HepG2 (cell line): ENCODE measurements around the gene PTH1R. TPM values are rescaled to one million over a fixed set of nuclear protein-coding genes. Genes with fewer than 3 reads are reported as not detected.

ENCODE experiments used
- CENPBD1 ChIP-seq: sonication (generic); formaldehyde crosslinking; IDR thresholded peaks from 2 replicates; pipeline ENCODE4 v1.8.0; 2022; ENCODE audit warnings: missing genetic modification reagents, low read depth, mild to moderate bottlenecking, borderline replicate concordance
- CHD4 ChIP-seq: fragments of 200-600 bp; sonication (generic); IDR thresholded peaks from 2 replicates; pipeline ENCODE4 v1.7.0; 2017; ENCODE audit warnings: mild to moderate bottlenecking, low read length, borderline replicate concordance
- FOXP4 ChIP-seq: sonication (generic); formaldehyde crosslinking; IDR thresholded peaks from 2 replicates; pipeline ENCODE4 v1.4.0; 2020; ENCODE audit warnings: missing genetic modification reagents
- GFI1 ChIP-seq: sonication (generic); formaldehyde crosslinking; IDR thresholded peaks from 2 replicates; pipeline ENCODE4 v1.5.0; 2020; ENCODE audit warnings: missing genetic modification reagents, mild to moderate bottlenecking, borderline replicate concordance
- GLI4 ChIP-seq: sonication (generic); formaldehyde crosslinking; IDR thresholded peaks from 2 replicates; pipeline ENCODE4 v1.5.1; 2020; ENCODE audit warnings: missing genetic modification reagents, mild to moderate bottlenecking, moderate library complexity, borderline replicate concordance
- GLMP ChIP-seq: sonication (generic); formaldehyde crosslinking; IDR thresholded peaks from 2 replicates; pipeline ENCODE4 v1.9.0; 2021; ENCODE audit warnings: missing genetic modification reagents, mild to moderate bottlenecking, borderline replicate concordance
- HMGXB4 ChIP-seq, 2 experiments: sonication (generic) in 1 of 2; formaldehyde crosslinking in 1 of 2; IDR thresholded peaks; 2 replicates each; pipeline versions ENCODE4 v1.4.0 to v1.6.1; 2018 to 2020; ENCODE audit warnings: missing genetic modification reagents in 2 of 2, borderline replicate concordance in 1 of 2, low read depth in 1 of 2, mild to moderate bottlenecking in 1 of 2, missing biosample characterization in 1 of 2
- JUN ChIP-seq: sonication (generic); formaldehyde crosslinking; IDR thresholded peaks from 2 replicates; pipeline ENCODE4 v1.4.0; 2020; ENCODE audit warnings: mild to moderate bottlenecking, missing genetic modification reagents
- MED1 ChIP-seq: sonication (generic); formaldehyde crosslinking; IDR thresholded peaks from 2 replicates; pipeline ENCODE4 v1.4.0; 2020; ENCODE audit warnings: missing genetic modification reagents
- MTA3 ChIP-seq: sonication (generic); formaldehyde crosslinking; IDR thresholded peaks from 2 replicates; pipeline ENCODE4 v1.4.0; 2020; ENCODE audit warnings: missing genetic modification reagents
- ONECUT2 ChIP-seq: sonication (generic); formaldehyde crosslinking; IDR thresholded peaks from 2 replicates; pipeline ENCODE4 v1.4.0; 2020; ENCODE audit warnings: missing genetic modification reagents
- PAF1 ChIP-seq: IDR thresholded peaks from 2 replicates; pipeline ENCODE4 v1.6.1; 2016; ENCODE audit warnings: missing genetic modification reagents, missing compliant biosample characterization
- SALL1 ChIP-seq: sonication (generic); formaldehyde crosslinking; IDR thresholded peaks from 2 replicates; pipeline ENCODE4 v1.8.0; 2022; ENCODE audit warnings: mild to moderate bottlenecking, missing genetic modification reagents
- THAP7 ChIP-seq: sonication (generic); formaldehyde crosslinking; IDR thresholded peaks from 2 replicates; pipeline ENCODE4 v1.8.1; 2023; ENCODE audit warnings: mild to moderate bottlenecking, missing genetic modification reagents
- ZBED4 ChIP-seq: sonication (generic); formaldehyde crosslinking; IDR thresholded peaks from 2 replicates; pipeline ENCODE4 v1.4.0; 2020; ENCODE audit warnings: missing genetic modification reagents, borderline replicate concordance
- ZFAT ChIP-seq: sonication (generic); formaldehyde crosslinking; conservative IDR thresholded peaks from 2 replicates; pipeline ENCODE4 v1.8.1; 2023; ENCODE audit warnings: missing genetic modification reagents, inconsistent platforms
- ZKSCAN1 ChIP-seq: fragments of 150-350 bp; IDR thresholded peaks from 2 replicates; pipeline ENCODE4 v1.6.1; 2014; ENCODE audit warnings: low read length
- ZNF138 ChIP-seq: sonication (generic); formaldehyde crosslinking; IDR thresholded peaks from 2 replicates; pipeline ENCODE4 v1.5.0; 2020; ENCODE audit warnings: mild to moderate bottlenecking, low read depth, missing genetic modification reagents
- ZNF34 ChIP-seq: sonication (generic); formaldehyde crosslinking; IDR thresholded peaks from 2 replicates; pipeline ENCODE4 v1.4.0; 2020; ENCODE audit warnings: mild to moderate bottlenecking, missing genetic modification reagents, borderline replicate concordance
- ZNF749 ChIP-seq: sonication (generic); formaldehyde crosslinking; IDR thresholded peaks from 2 replicates; pipeline ENCODE4 v1.8.0; 2022; ENCODE audit warnings: mild to moderate bottlenecking, missing genetic modification reagents, moderate library complexity, borderline replicate concordance
- polyA plus RNA-seq, 8 experiments: library from polyadenylated mRNA; depleted of rRNA in 3 of 8; stranded (reverse) in 7 of 8; unstranded in 1 of 8; fragments of >200 nt; fragmentation: Illumina TruSeq in 4 of 8; extraction: Trizol in 4 of 8; gene quantifications; 2 replicates each; pipeline versions ENCODE4 v1.2.1 to v1.2.3, GENCODE V29; 2011 to 2016; ENCODE audit warnings: low read depth in 4 of 8, missing spikeins in 1 of 8, mixed read lengths in 1 of 8; ENCODE audit not compliant: insufficient read depth in 1 of 8
- total RNA-seq, 5 experiments: library from RNA; depleted of rRNA; stranded (reverse); fragments of >200 nt; fragmentation: Illumina TruSeq; extraction: Trizol; gene quantifications; 2 replicates each; pipeline ENCODE4 v1.2.3, GENCODE V29; 2016; ENCODE audit warnings: low read depth in 1 of 5

The PTH1R gene
- total and polyA plus RNA-seq, 2 of the 13 experiments (the other 11 are each of a cell fraction or from before 2014, with no cell fraction given): not detected

- TF ChIP-seq ZBED4: peak; percentile 25; the same call in 1 of the 2 replicates
- no peak for TF ChIP-seq ZNF34 (CRISPR knock-in tag)
- no peak for TF ChIP-seq CENPBD1 (CRISPR knock-in tag)
- no peak for TF ChIP-seq GLMP (CRISPR knock-in tag)
- no peak for TF ChIP-seq CHD4
- no peak for TF ChIP-seq ONECUT2 (CRISPR knock-in tag)
- no peak for TF ChIP-seq ZNF749 (CRISPR knock-in tag)
- TF ChIP-seq ZKSCAN1: no peak
- TF ChIP-seq THAP7: no peak
- no peak for TF ChIP-seq GFI1 (CRISPR knock-in tag)
- TF ChIP-seq PAF1 (CRISPR knock-in tag): no peak
- TF ChIP-seq ZNF138 (CRISPR knock-in tag): no peak
- peak; percentile 38; the same call in 1 of the 2 replicates for TF ChIP-seq SALL1 (CRISPR knock-in tag)
- TF ChIP-seq JUN (CRISPR knock-in tag): no peak
- no peak for TF ChIP-seq GLI4 (CRISPR knock-in tag)
- TF ChIP-seq FOXP4 (CRISPR knock-in tag): peak; percentile 20; the same call in 1 of the 2 replicates
- TF ChIP-seq MED1 (CRISPR knock-in tag): no peak
- TF ChIP-seq HMGXB4 (CRISPR knock-in tag; IDR thresholded peaks at IDR 0.05; ENCODE audit: borderline replicate concordance in 1 of 2, low read depth in 1 of 2): no peak
- no peak for TF ChIP-seq MTA3 (CRISPR knock-in tag)
- TF ChIP-seq ZFAT (CRISPR knock-in tag): no peak
Measured at GRCh38 chr3:46868948-46869347, 8.6 kb upstream of the PTH1R start (continued).
